ENCODE data around the gene SLC44A3.

SLC44A3 gene

GRCh38 chr1:94805912-94806311 is 14.2 kb upstream of the SLC44A3 start:
- POLR2A ChIA-PET, result no interaction called here
- peak; percentile 78; the same call in 1 of the 2 replicates for TF ChIP-seq ZNF2 (tag by site-specific recombination; IDR thresholded peaks at IDR 0.05)
- no peak for TF ChIP-seq ZNF121 (tag by site-specific recombination; IDR thresholded peaks at IDR 0.05)
- TF ChIP-seq ZNF398 (tag by site-specific recombination; IDR thresholded peaks at IDR 0.05), result no peak
- TF ChIP-seq ZEB2 (tag by site-specific recombination; IDR thresholded peaks at IDR 0.05), result 0 out of 2 replicates have a peak, but pooled peaks have one; percentile 32
- peak; percentile 95 for TF ChIP-seq ZNF654 (tag by site-specific recombination; IDR thresholded peaks at IDR 0.05; ENCODE audit: low read depth)
- TF ChIP-seq CTCF (tag by site-specific recombination; IDR thresholded peaks at IDR 0.05), result peak; percentile 75
- 0 out of 2 replicates have a peak, but pooled peaks have one; percentile 22 for TF ChIP-seq SP7 (tag by site-specific recombination; IDR thresholded peaks at IDR 0.05)
- peak; percentile 40; the same call in 1 of the 2 replicates for TF ChIP-seq HIC1 (tag by site-specific recombination; IDR thresholded peaks at IDR 0.05)
- 0 out of 2 replicates have a peak, but pooled peaks have one; percentile 33 for TF ChIP-seq ZNF335 (tag by site-specific recombination; conservative IDR thresholded peaks at IDR 0.05)
- TF ChIP-seq KLF8 (tag by site-specific recombination; IDR thresholded peaks at IDR 0.05), result no peak
- H3K4me3 ChIP-seq (ENCODE audit: low read depth, low read length), result no peak overlapping the region
- no peaks in the 10 kb centered on the region for H3K36me3 ChIP-seq (ENCODE audit: control insufficient read depth in 2 of 2, insufficient read depth in 1 of 2, low read length in 2 of 2)
- H3K27ac ChIP-seq (ENCODE audit: extremely low read depth, low read depth, low read length), result no peak overlapping the region
- H3K9me3 ChIP-seq (ENCODE audit: control insufficient read depth, insufficient read depth, low read depth, low read length), result no peaks in the 10 kb centered on the region
- CTCF ChIA-PET, result interaction anchor here (0.6 to 5.5 kb wide), 56 partner anchors 10 to 789 kb away, joined by 3 to 79 read pairs (median 4); partner anchors contain the start of genes F3 and SLC44A3
- peaks cover 9% of the 10 kb centered on the region for H3K4me1 ChIP-seq (ENCODE audit: control insufficient read depth, insufficient read depth, low read length)

GRCh38 chr1:94806441-94806871 is 13.7 kb upstream of the SLC44A3 start:
- ChIA-PET CTCF (interaction anchor here (0.6 to 5.5 kb wide), 37 partner anchors 10 to 789 kb away, joined by 3 to 79 read pairs (median 5); partner anchors contain the start of gene SLC44A3), POLR2A (interaction anchor here (0.6 kb wide), 1 partner anchor 1269 kb away, joined by 3 read pairs; no protein-coding TSS in a partner anchor)
- H3K27ac ChIP-seq (ENCODE audit: extremely low read depth, low read depth, low read length), result no peak overlapping the region
- H3K4me3 ChIP-seq (ENCODE audit: low read depth, low read length), result no peak overlapping the region
- H3K9me3 ChIP-seq (ENCODE audit: control insufficient read depth, insufficient read depth, low read depth, low read length), result no peaks in the 10 kb centered on the region
- no peaks in the 10 kb centered on the region for H3K36me3 ChIP-seq (ENCODE audit: control insufficient read depth in 2 of 2, insufficient read depth in 1 of 2, low read length in 2 of 2)
- H3K4me1 ChIP-seq (ENCODE audit: control insufficient read depth, insufficient read depth, low read length), result peaks cover 7% of the 10 kb centered on the region
- no peak for TF ChIP-seq ZNF670 (tag by site-specific recombination; IDR thresholded peaks at IDR 0.05; ENCODE audit: low read depth)
- TF ChIP-seq TRIM28 (IDR thresholded peaks at IDR 0.05; ENCODE audit: borderline replicate concordance, low read length), result no peak
- TF ChIP-seq EGR2 (tag by site-specific recombination; IDR thresholded peaks at IDR 0.05; ENCODE audit: low read depth), result peak; percentile 36; the same call in 1 of the 2 replicates
- no peak for TF ChIP-seq PRDM1 (tag by site-specific recombination; IDR thresholded peaks at IDR 0.05)
- TF ChIP-seq ZNF155 (tag by site-specific recombination; IDR thresholded peaks at IDR 0.05), result no peak
- TF ChIP-seq AEBP2 (tag by site-specific recombination; IDR thresholded peaks at IDR 0.05; ENCODE audit: borderline replicate concordance), result no peak
- no peak for TF ChIP-seq ZNF302 (tag by site-specific recombination; IDR thresholded peaks at IDR 0.05; ENCODE audit: low read depth)
- TF ChIP-seq ZFHX2 (tag by site-specific recombination; conservative IDR thresholded peaks at IDR 0.05), result peak; percentile 38; the same call in 1 of the 2 replicates
- TF ChIP-seq ZNF112 (tag by site-specific recombination; IDR thresholded peaks at IDR 0.05), result no peak
- TF ChIP-seq ZNF211 (tag by site-specific recombination; IDR thresholded peaks at IDR 0.05; ENCODE audit: low read depth), result no peak
